ENCODE results near the gene DDX49. TPM values are rescaled to one million over a fixed set of nuclear protein-coding genes. Genes with fewer than 3 reads are reported as not detected.

DDX49 gene
- total RNA-seq, 1 experiment from 2014 or later: 51.9 TPM

DNA sequence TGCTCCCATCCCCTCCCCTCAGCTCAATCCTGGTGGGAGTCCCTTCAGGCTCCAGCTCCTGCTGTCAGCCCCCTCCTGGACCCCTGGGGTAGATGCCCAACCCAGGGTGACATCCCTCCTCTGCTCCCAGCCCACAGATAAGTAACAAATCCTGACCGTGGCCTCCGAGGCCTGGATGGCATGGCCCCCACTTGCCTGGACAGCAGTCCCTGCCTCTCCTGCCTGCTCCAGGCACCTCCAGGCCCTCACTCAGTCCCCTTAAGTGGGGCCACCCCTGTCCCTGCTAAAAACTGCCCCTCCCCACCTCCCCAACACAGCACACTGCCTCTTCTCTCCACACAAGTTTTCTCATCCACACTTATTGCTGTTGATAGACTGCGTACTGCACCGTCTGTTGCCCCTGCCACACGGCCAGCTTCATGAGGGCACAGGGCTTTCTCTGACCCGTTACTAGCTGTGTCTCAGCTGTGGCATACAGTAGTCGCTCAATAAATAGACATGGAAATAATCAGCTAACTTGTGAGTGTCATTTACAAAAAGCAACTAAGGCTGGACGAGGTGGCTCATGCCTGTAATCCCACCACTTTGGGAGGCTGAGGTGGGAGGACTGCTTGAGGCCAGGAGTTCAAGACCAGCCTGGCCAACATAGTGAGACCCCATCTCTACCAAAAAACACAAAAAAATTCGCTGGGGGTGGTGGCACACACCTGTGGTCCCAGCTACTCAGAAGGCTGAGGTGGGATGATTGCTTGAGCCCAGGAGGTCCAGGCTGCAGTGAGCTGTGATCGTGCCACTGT is 29.4 kb upstream of the DDX49 start:
- Histone ChIP-seq H2AFZ (ENCODE audit: low read depth, low read length, poor library complexity, severe bottlenecking) (no peak overlapping the region), H3K27ac (ENCODE audit: low read depth, low read length) (no peak overlapping the region), H3K4me2 (ENCODE audit: low read length) (no peak overlapping the region), H3K36me3 (ENCODE audit: control insufficient read depth in 1 of 2, insufficient read depth in 2 of 2, low read length in 2 of 2) (no peaks in the 10 kb centered on the region), H3K4me3 (replicated peaks in 1 of 2; ENCODE audit: low read depth in 1 of 2, low read length in 2 of 2) (no peak overlapping the region), H3K79me2 (ENCODE audit: insufficient read depth, low read length) (no peaks in the 10 kb centered on the region), H3K9ac (ENCODE audit: low read length) (no peak overlapping the region), H3K9me3 (ENCODE audit: control insufficient read depth in 1 of 2, insufficient read depth in 1 of 2, low read depth in 1 of 2, low read length in 2 of 2) (no peaks in the 10 kb centered on the region), H3K4me1 (ENCODE audit: control insufficient read depth in 1 of 2, insufficient read depth in 2 of 2, low read length in 2 of 2) (peaks cover 0 to 4% of the 10 kb centered on the region in 2 experiments; a peak in 2 of 4 replicates), H3K27me3 (ENCODE audit: insufficient read depth, low read length) (no peaks in the 10 kb centered on the region), H4K20me1 (ENCODE audit: insufficient read depth) (no peaks in the 10 kb centered on the region), H3K9me2 (ENCODE audit: insufficient read depth) (no peaks in the 10 kb centered on the region)
- BruUV-seq (replicated peaks): no TSS peak
- CTCF ChIA-PET: no interaction called here
- TF ChIP-seq, protein P1, sequence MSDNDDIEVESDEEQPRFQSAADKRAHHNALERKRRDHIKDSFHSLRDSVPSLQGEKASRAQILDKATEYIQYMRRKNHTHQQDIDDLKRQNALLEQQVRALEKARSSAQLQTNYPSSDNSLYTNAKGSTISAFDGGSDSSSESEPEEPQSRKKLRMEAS (IDR thresholded peaks at IDR 0.05): no peak
- no peak for TF ChIP-seq POLR2A (IDR thresholded peaks at IDR 0.05; ENCODE audit: borderline replicate concordance, extremely low read depth, insufficient read depth, insufficient read length)
- TF ChIP-seq, protein P2, sequence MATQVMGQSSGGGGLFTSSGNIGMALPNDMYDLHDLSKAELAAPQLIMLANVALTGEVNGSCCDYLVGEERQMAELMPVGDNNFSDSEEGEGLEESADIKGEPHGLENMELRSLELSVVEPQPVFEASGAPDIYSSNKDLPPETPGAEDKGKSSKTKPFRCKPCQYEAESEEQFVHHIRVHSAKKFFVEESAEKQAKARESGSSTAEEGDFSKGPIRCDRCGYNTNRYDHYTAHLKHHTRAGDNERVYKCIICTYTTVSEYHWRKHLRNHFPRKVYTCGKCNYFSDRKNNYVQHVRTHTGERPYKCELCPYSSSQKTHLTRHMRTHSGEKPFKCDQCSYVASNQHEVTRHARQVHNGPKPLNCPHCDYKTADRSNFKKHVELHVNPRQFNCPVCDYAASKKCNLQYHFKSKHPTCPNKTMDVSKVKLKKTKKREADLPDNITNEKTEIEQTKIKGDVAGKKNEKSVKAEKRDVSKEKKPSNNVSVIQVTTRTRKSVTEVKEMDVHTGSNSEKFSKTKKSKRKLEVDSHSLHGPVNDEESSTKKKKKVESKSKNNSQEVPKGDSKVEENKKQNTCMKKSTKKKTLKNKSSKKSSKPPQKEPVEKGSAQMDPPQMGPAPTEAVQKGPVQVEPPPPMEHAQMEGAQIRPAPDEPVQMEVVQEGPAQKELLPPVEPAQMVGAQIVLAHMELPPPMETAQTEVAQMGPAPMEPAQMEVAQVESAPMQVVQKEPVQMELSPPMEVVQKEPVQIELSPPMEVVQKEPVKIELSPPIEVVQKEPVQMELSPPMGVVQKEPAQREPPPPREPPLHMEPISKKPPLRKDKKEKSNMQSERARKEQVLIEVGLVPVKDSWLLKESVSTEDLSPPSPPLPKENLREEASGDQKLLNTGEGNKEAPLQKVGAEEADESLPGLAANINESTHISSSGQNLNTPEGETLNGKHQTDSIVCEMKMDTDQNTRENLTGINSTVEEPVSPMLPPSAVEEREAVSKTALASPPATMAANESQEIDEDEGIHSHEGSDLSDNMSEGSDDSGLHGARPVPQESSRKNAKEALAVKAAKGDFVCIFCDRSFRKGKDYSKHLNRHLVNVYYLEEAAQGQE (IDR thresholded peaks at IDR 0.05; ENCODE audit: low read depth): no peak
- TF ChIP-seq YY1 (IDR thresholded peaks at IDR 0.05; ENCODE audit: extremely low read depth, insufficient replicate concordance, low read depth, low read length): no peak
- no peak for TF ChIP-seq ZFX (IDR thresholded peaks at IDR 0.05)
- TF ChIP-seq ELF1 (IDR thresholded peaks at IDR 0.05; ENCODE audit: borderline replicate concordance, low read depth): no peak
- TF ChIP-seq, protein P3, sequence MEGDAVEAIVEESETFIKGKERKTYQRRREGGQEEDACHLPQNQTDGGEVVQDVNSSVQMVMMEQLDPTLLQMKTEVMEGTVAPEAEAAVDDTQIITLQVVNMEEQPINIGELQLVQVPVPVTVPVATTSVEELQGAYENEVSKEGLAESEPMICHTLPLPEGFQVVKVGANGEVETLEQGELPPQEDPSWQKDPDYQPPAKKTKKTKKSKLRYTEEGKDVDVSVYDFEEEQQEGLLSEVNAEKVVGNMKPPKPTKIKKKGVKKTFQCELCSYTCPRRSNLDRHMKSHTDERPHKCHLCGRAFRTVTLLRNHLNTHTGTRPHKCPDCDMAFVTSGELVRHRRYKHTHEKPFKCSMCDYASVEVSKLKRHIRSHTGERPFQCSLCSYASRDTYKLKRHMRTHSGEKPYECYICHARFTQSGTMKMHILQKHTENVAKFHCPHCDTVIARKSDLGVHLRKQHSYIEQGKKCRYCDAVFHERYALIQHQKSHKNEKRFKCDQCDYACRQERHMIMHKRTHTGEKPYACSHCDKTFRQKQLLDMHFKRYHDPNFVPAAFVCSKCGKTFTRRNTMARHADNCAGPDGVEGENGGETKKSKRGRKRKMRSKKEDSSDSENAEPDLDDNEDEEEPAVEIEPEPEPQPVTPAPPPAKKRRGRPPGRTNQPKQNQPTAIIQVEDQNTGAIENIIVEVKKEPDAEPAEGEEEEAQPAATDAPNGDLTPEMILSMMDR (IDR thresholded peaks at IDR 0.05 in 2 of 3, conservative IDR thresholded peaks at IDR 0.05 in 1 of 3; ENCODE audit: borderline replicate concordance in 1 of 3, insufficient read depth in 1 of 3, low read depth in 2 of 3, low read length in 2 of 3): no peak
- TF ChIP-seq SRF (IDR thresholded peaks at IDR 0.05; ENCODE audit: low read depth): no peak
- no peak for TF ChIP-seq JUND (IDR thresholded peaks at IDR 0.05)
- no peak for TF ChIP-seq FOSL1 (IDR thresholded peaks at IDR 0.05; ENCODE audit: low read depth)
- no peak for TF ChIP-seq POLR2AphosphoS5 (IDR thresholded peaks at IDR 0.05; ENCODE audit: low read depth, low read length)
- TF ChIP-seq EZH2phosphoT487 (IDR thresholded peaks at IDR 0.05; ENCODE audit: borderline replicate concordance): no peak
- TF ChIP-seq CBX3 (IDR thresholded peaks at IDR 0.05; ENCODE audit: low read depth): no peak
- TF ChIP-seq EGR1 (IDR thresholded peaks at IDR 0.05; ENCODE audit: low read depth): no peak
- RAD21 ChIA-PET (ENCODE audit: low non-redundant PET in 1 of 2, low total read pairs in 2 of 2, uncharacterized antibody in 2 of 2, unreplicated experiment in 2 of 2): no interaction called here
- DNase-seq (ENCODE audit: low read depth, low spot score) (no peak), ATAC-seq (no peak)
- POLR2A ChIA-PET: no interaction called here
- intact Hi-C loops (cut with micrococcal nuclease): no loop called here

All from HCT116 (cell line).